ENCODE results near the gene ANO10.
"Not testable (repeated sequence)": the region's sequence is repeated elsewhere in the genome, so short reads cannot be mapped to it uniquely, and the experiment has no call there.

GRCh38 chr3:43518515-43518914, 103.3 kb downstream of the ANO10 start:
- TF ChIP-seq, protein P1, sequence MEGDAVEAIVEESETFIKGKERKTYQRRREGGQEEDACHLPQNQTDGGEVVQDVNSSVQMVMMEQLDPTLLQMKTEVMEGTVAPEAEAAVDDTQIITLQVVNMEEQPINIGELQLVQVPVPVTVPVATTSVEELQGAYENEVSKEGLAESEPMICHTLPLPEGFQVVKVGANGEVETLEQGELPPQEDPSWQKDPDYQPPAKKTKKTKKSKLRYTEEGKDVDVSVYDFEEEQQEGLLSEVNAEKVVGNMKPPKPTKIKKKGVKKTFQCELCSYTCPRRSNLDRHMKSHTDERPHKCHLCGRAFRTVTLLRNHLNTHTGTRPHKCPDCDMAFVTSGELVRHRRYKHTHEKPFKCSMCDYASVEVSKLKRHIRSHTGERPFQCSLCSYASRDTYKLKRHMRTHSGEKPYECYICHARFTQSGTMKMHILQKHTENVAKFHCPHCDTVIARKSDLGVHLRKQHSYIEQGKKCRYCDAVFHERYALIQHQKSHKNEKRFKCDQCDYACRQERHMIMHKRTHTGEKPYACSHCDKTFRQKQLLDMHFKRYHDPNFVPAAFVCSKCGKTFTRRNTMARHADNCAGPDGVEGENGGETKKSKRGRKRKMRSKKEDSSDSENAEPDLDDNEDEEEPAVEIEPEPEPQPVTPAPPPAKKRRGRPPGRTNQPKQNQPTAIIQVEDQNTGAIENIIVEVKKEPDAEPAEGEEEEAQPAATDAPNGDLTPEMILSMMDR (IDR thresholded peaks at IDR 0.05), result not testable (repeated sequence)
- TF ChIP-seq POLR2A (IDR thresholded peaks at IDR 0.05), result not testable (repeated sequence)
